GM12878 (cell line): ENCODE results near the gene BAG1. TPM values are rescaled to one million over a fixed set of nuclear protein-coding genes. Genes with fewer than 3 reads are reported as not detected.

Experiments used
- ATAC-seq: fragments of 200-7000 bp; cut with Tn5 transposase; 3 replicates; pipeline ENCODE4 v1.9.1; 2020; ENCODE audit warnings: mild to moderate bottlenecking, moderate library complexity
- BruUV-seq: library from RNA; stranded (reverse); fragments of 400-500 nt; replicated peaks from 2 replicates; lab custom pipeline; 2021; lab: Mats Ljungman, UMichigan
- CTCF ChIA-PET: fragments of 300-600 bp; sonication (Branson Sonifier 250); formaldehyde crosslinking; extraction: SDS; loops from one replicate; lab custom pipeline; 2021; ENCODE audit warnings: inconsistent platforms; lab: Yijun Ruan, JAX
- POLR2A ChIA-PET: fragments of 350-600 bp; formaldehyde crosslinking; extraction: SDS; loops from one replicate; lab custom pipeline; 2021; ENCODE audit warnings: inconsistent platforms; lab: Charles Lee
- RAD21 ChIA-PET: fragments of 300-600 bp; sonication (Branson Sonifier 250); formaldehyde crosslinking; loops from one replicate; lab custom pipeline; 2023; ENCODE audit warnings: antibody characterized with exemption; ENCODE audit not compliant: unreplicated experiment; lab: Charles Lee
- SMC1A ChIA-PET: fragments of 300-600 bp; sonication (Branson Sonifier 250); formaldehyde crosslinking; loops from one replicate; lab custom pipeline; 2023; ENCODE audit not compliant: unreplicated experiment, uncharacterized antibody; lab: Charles Lee
- DNase-seq: peaks from one replicate; pipeline ENCODE4 v3.0.0-alpha.2; 2011; ENCODE audit warnings: low read depth, low spot score
- FAIRE-seq: peaks from 3 replicates; lab custom pipeline; 2011; peaks lifted over from hg19 to GRCh38; lab: Jason Lieb, UNC
- H2AFZ ChIP-seq: 2 replicates; pipeline ENCODE4 v1.6.0; 2011; ENCODE audit warnings: low read depth, low read length, control low read depth; ENCODE audit not compliant: control insufficient read depth
- H3K27ac ChIP-seq: 2 replicates; pipeline ENCODE4 v1.5.1; 2011; ENCODE audit warnings: control low read depth; ENCODE audit not compliant: control insufficient read depth, insufficient read depth
- H3K27me3 ChIP-seq, 2 experiments: replicated peaks in 1 of 2; 2 replicates each; pipeline versions ENCODE4 v1.6.0 to v1.6.1; 2011; ENCODE audit warnings: low read length in 1 of 2; ENCODE audit not compliant: control insufficient read depth in 2 of 2, insufficient read depth in 2 of 2
- H3K36me3 ChIP-seq, 2 experiments: 2 replicates each; pipeline ENCODE4 v1.5.1; 2011; ENCODE audit warnings: low read length in 1 of 2; ENCODE audit not compliant: control insufficient read depth in 2 of 2, insufficient read depth in 2 of 2
- H3K4me1 ChIP-seq: 2 replicates; pipeline ENCODE4 v1.6.1; 2011; ENCODE audit warnings: mild to moderate bottlenecking, low read length, moderate library complexity, mixed read lengths; ENCODE audit not compliant: control insufficient read depth, insufficient read depth
- H3K4me2 ChIP-seq: 2 replicates; pipeline ENCODE4 v1.6.0; 2011; ENCODE audit warnings: control low read depth; ENCODE audit not compliant: control insufficient read depth, insufficient read depth
- H3K4me3 ChIP-seq: fragments of 200-600 bp; sonication (generic); 2 replicates; pipeline ENCODE4 v1.5.1; 2016
- H3K79me2 ChIP-seq: 2 replicates; pipeline ENCODE4 v1.6.0; 2011; ENCODE audit warnings: low read length; ENCODE audit not compliant: control insufficient read depth, insufficient read depth
- H3K9ac ChIP-seq: 2 replicates; pipeline ENCODE4 v1.8.0; 2011; ENCODE audit warnings: low read length, control low read depth, mixed read lengths; ENCODE audit not compliant: control insufficient read depth, insufficient read depth
- H3K9me3 ChIP-seq: replicated peaks from 3 replicates; pipeline ENCODE4 v1.5.1; 2011; ENCODE audit warnings: mild to moderate bottlenecking, low read length; ENCODE audit not compliant: control insufficient read depth, insufficient read depth
- H4K20me1 ChIP-seq: 2 replicates; pipeline ENCODE4 v1.6.0; 2011; ENCODE audit not compliant: control insufficient read depth, insufficient read depth
- CEBPZ ChIP-seq: fragments of 150-350 bp; IDR thresholded peaks from 2 replicates; pipeline ENCODE4 v1.6.1; 2016; ENCODE audit warnings: low read depth, low read length
- E2F4 ChIP-seq: IDR thresholded peaks from 2 replicates; pipeline ENCODE4 v1.6.1; 2012; ENCODE audit warnings: low read depth, low read length, improper control_type of control experiment
- ELK1 ChIP-seq: IDR thresholded peaks from 2 replicates; pipeline ENCODE4 v1.6.1; 2012; ENCODE audit warnings: low read depth, low read length, improper control_type of control experiment
- MEF2A ChIP-seq: IDR thresholded peaks from 2 replicates; pipeline ENCODE4 v1.6.1; 2011; ENCODE audit warnings: low read depth, mild to moderate bottlenecking, low read length, moderate library complexity; ENCODE audit not compliant: insufficient read depth
- ZNF217 ChIP-seq: fragments of 450-650 bp; IDR thresholded peaks from 2 replicates; pipeline ENCODE4 v1.6.1; 2017; ENCODE audit warnings: antibody characterized with exemption, mild to moderate bottlenecking
- WGBS: methylation state at CpG from one replicate; pipeline ENCODE4 v1.1.6; 2016; ENCODE audit warnings: low lambda C conversion rate; ENCODE audit not compliant: insufficient replicate concordance, insufficient coverage; ENCODE audit errors: missing lambda C conversion rate; 5-methylcytosine and 5-hydroxymethylcytosine counted together
- in situ Hi-C: fragments of 300-500 bp; cut with MboI; formaldehyde crosslinking; loops from 9 replicates; pipeline ENCODE4 v1.14.3; 2018; ENCODE audit warnings: mixed read lengths
- intact Hi-C: fragments of 100-400 bp; cut with micrococcal nuclease; formaldehyde crosslinking; loops from one replicate; pipeline ENCODE4 v1.14.2; 2022; ENCODE audit not compliant: unreplicated experiment
- polyA plus RNA-seq, 11 experiments: library from polyadenylated mRNA; depleted of rRNA in 4 of 11; unstranded in 6 of 11; stranded (reverse) in 5 of 11; fragments of >200 nt; fragmentation: Nextera tagmentation in 4 of 11; fragmentation: Illumina TruSeq in 1 of 11; extraction: Ambion mirVana in 4 of 11; extraction: Trizol in 1 of 11; gene quantifications; 1 replicate in 1 of 11; 2 replicates in 10 of 11; pipeline versions ENCODE4 v1.2.1 to v1.2.3, GENCODE V29; 2011 to 2016; ENCODE audit warnings: inconsistent platforms in 2 of 11, missing spikeins in 2 of 11, low read depth in 1 of 11
- total RNA-seq, 4 experiments: library from RNA; depleted of rRNA in 3 of 4; stranded (reverse); fragments of >200 nt in 3 of 4; fragmentation: Illumina TruSeq in 1 of 4; extraction: Trizol in 1 of 4; gene quantifications; 2 replicates each; pipeline versions ENCODE4 v1.2.1 to v1.2.3, GENCODE V29; 2013 to 2021

Gene BAG1
- total and polyA plus RNA-seq, 10 of the 15 experiments (the other 5 are each of a cell fraction or from before 2014, with no cell fraction given): 11.6 to 135 (median 68.9) TPM

GRCh38 chr9:33222031-33222430, 42.5 kb downstream of the BAG1 start:
- Histone ChIP-seq H2AFZ (no peak overlapping the region; the same call in 1 of the 2 replicates), H3K9ac (no peak overlapping the region)
- CTCF ChIA-PET: interaction anchor here (0.5 to 6.0 kb wide), 4 partner anchors 27 to 140 kb away, joined by 3 to 44 read pairs (median 3); partner anchors contain the start of gene B4GALT1
- SMC1A ChIA-PET: interaction anchor here (1.2 kb wide), 1 partner anchor 140 kb away, joined by 4 read pairs; no protein-coding TSS in a partner anchor
- POLR2A ChIA-PET: no interaction called here
- DNase-seq: no peak
- in situ Hi-C loops (loop anchor here (5.0 kb wide), 1 partner anchor 140 kb away; no protein-coding TSS in a partner anchor), intact Hi-C loops (no loop called here)
- TF ChIP-seq ZNF217 (no peak), ELK1 (no peak), E2F4 (no peak), MEF2A (no peak), CEBPZ (no peak)
- TF ChIP-seq, all 136 proteins: peak for 0
- H4K20me1 ChIP-seq: no peaks in the 10 kb centered on the region
- RAD21 ChIA-PET: no interaction called here
- H3K4me3 ChIP-seq: no peak overlapping the region
- H3K4me2 ChIP-seq: no peak overlapping the region
- no peak overlapping the region for H3K27ac ChIP-seq
- FAIRE-seq (no peak), ATAC-seq (no peak)
- no TSS peak for BruUV-seq
- WGBS: 59% methylated on average over 3 of the region's 3 CpGs
- H3K79me2 ChIP-seq: no peaks in the 10 kb centered on the region
- H3K4me1 ChIP-seq: peaks cover 30% of the 10 kb centered on the region
- no peaks in the 10 kb centered on the region for H3K27me3 ChIP-seq
- H3K9me3 ChIP-seq: no peaks in the 10 kb centered on the region
- no peaks in the 10 kb centered on the region for H3K36me3 ChIP-seq
